ENCODE measurements around the gene ARRDC1. TPM values are rescaled to one million over a fixed set of nuclear protein-coding genes. Genes with fewer than 3 reads are reported as not detected.
A peak's percentile ranks its signal among the peaks of the same experiment; 100 is the strongest.
"Not testable (repeated sequence)": the region's sequence is repeated elsewhere in the genome, so short reads cannot be mapped to it uniquely, and the experiment has no call there.

ARRDC1 gene
- total RNA-seq (2021; fragmentation: NEBNext Ultra II Directional; extraction: Animal tissue kit (Norgen Biotek cat#: 25700)), result 10 to 100 TPM; 15.9 to 18.2 (median 17.1) TPM
- long read RNA-seq, transcript ARRDC1-201 (8 exons, 1,586 nt), result major isoform, 23 of 37 reads
- long read RNA-seq, partial matches to known transcripts, result 7 of 37 reads
- long read RNA-seq, other reads (novel, unspliced or antisense), result 7 of 37 reads

- TF ChIP-seq CTCF (IDR thresholded peaks at IDR 0.05), result no peak
- peak within 1 kb of the TSS; percentile 82 for H3K4me3 Mint-ChIP-seq
- no peaks in the 10 kb centered on the region for H3K36me3 Mint-ChIP-seq (ENCODE audit: low read depth)
- no peak within 1 kb of the TSS for H3K27ac Mint-ChIP-seq
- H3K9me3 Mint-ChIP-seq, result no peaks in the 10 kb centered on the region
- H3K27me3 Mint-ChIP-seq (ENCODE audit: insufficient read depth), result peaks cover 4% of the 10 kb centered on the region; the same call in 1 of the 2 replicates
- DNase-seq, result peak; percentile 85
- peaks cover 12% of the 10 kb centered on the region for H3K4me1 Mint-ChIP-seq (ENCODE audit: low read depth)
Measured at GRCh38 chr9:137605121-137606004, at the start of gene ARRDC1. ARRDC1 (plus strand) TSS chr9:137605686; CDS start chr9:137605718, 32 bp downstream.

- Mint-ChIP-seq H3K36me3 (ENCODE audit: low read depth) (peaks cover 27% of the 10 kb centered on the region), H3K4me3 (no peak overlapping the region), H3K27me3 (ENCODE audit: insufficient read depth) (no peaks in the 10 kb centered on the region), H3K4me1 (ENCODE audit: low read depth) (peaks cover 27% of the 10 kb centered on the region), H3K9me3 (no peaks in the 10 kb centered on the region), H3K27ac (peak overlapping the region; percentile 79)
- no peak for TF ChIP-seq CTCF (IDR thresholded peaks at IDR 0.05)
- peak; percentile 15 for DNase-seq
Measured at GRCh38 chr9:137556069-137556838, 49.2 kb upstream of the ARRDC1 start.

GRCh38 chr9:137558127-137558526 lies 47.4 kb upstream of the ARRDC1 start:
- H3K4me3 Mint-ChIP-seq, result no peak overlapping the region

GRCh38 chr9:137564134-137564533 lies 41.4 kb upstream of the ARRDC1 start:
- Mint-ChIP-seq H3K4me1 (ENCODE audit: low read depth) (peaks cover 6% of the 10 kb centered on the region; the same call in 1 of the 2 replicates), H3K27me3 (ENCODE audit: insufficient read depth) (no peaks in the 10 kb centered on the region), H3K27ac (no peak overlapping the region), H3K4me3 (no peak overlapping the region), H3K36me3 (ENCODE audit: low read depth) (peaks cover 31% of the 10 kb centered on the region), H3K9me3 (no peaks in the 10 kb centered on the region)
- no peak for DNase-seq
- no peak for TF ChIP-seq CTCF (IDR thresholded peaks at IDR 0.05)

More at GRCh38 chr9:137558127-137558526, 47.4 kb upstream of the ARRDC1 start:
- H3K9me3 Mint-ChIP-seq, result no peaks in the 10 kb centered on the region
- DNase-seq, result no peak
- peaks cover 28% of the 10 kb centered on the region for H3K36me3 Mint-ChIP-seq (ENCODE audit: low read depth)
- TF ChIP-seq CTCF (IDR thresholded peaks at IDR 0.05), result no peak
- no peak overlapping the region for H3K27ac Mint-ChIP-seq
- H3K4me1 Mint-ChIP-seq (ENCODE audit: low read depth), result peaks cover 17% of the 10 kb centered on the region
- no peaks in the 10 kb centered on the region for H3K27me3 Mint-ChIP-seq (ENCODE audit: insufficient read depth)

- Mint-ChIP-seq H3K27ac (no peak overlapping the region), H3K4me3 (no peak overlapping the region), H3K9me3 (no peaks in the 10 kb centered on the region), H3K4me1 (ENCODE audit: low read depth) (no peaks in the 10 kb centered on the region; the same call in 1 of the 2 replicates), H3K36me3 (ENCODE audit: low read depth) (peaks cover 25% of the 10 kb centered on the region), H3K27me3 (ENCODE audit: insufficient read depth) (no peaks in the 10 kb centered on the region)
- TF ChIP-seq CTCF (IDR thresholded peaks at IDR 0.05), result no peak
- DNase-seq, result no peak
Measured at GRCh38 chr9:137564817-137565411, 40.6 kb upstream of the ARRDC1 start.

GRCh38 chr9:137568445-137568844 lies 37.0 kb upstream of the ARRDC1 start:
- H3K9me3 Mint-ChIP-seq; H3K4me1 Mint-ChIP-seq (ENCODE audit: low read depth); DNase-seq; H3K27ac Mint-ChIP-seq; H3K4me3 Mint-ChIP-seq; H3K27me3 Mint-ChIP-seq (ENCODE audit: insufficient read depth): not testable (repeated sequence)
- H3K36me3 Mint-ChIP-seq (ENCODE audit: low read depth), result peaks cover 29% of the 10 kb centered on the region

All from HFFc6 (cell line).